Prostate gland (tissue), 2 donors: ENCODE measurements around the gene NEK9.

Experiments
- CTCF ChIP-seq, 4 experiments: fragments of 200-600 bp in 2 of 4; fragments of 450-650 bp in 2 of 4; sonication (generic) in 2 of 4; IDR thresholded peaks; 1 replicate in 3 of 4; 2 replicates in 1 of 4; pipeline ENCODE4 v1.5.1; 2016 to 2019; ENCODE audit warnings: antibody characterized with exemption in 4 of 4, mild to moderate bottlenecking in 2 of 4, moderate library complexity in 2 of 4
- POLR2A ChIP-seq: fragments of 450-650 bp; IDR thresholded peaks from one replicate; pipeline ENCODE4 v1.6.1; 2016; ENCODE audit warnings: antibody characterized with exemption, mild to moderate bottlenecking
- POLR2AphosphoS5 ChIP-seq: sonication (generic); formaldehyde crosslinking; IDR thresholded peaks from one replicate; pipeline ENCODE4 v1.6.1; 2017; ENCODE audit warnings: antibody characterized with exemption

- TF ChIP-seq POLR2A (no peak), CTCF (IDR thresholded peaks at IDR 0.05) (no peak), POLR2AphosphoS5 (no peak)
These were observed 73.2 kb downstream of the NEK9 start for GRCh38 chr14:75053396-75054291.
